Measurements from ENCODE around the gene NIM1K. TPM values are rescaled to one million over a fixed set of nuclear protein-coding genes. Genes with fewer than 3 reads are reported as not detected.
"Not testable (repeated sequence)": the region's sequence is repeated elsewhere in the genome, so short reads cannot be mapped to it uniquely, and the experiment has no call there.

The NIM1K gene
- total RNA-seq, 1 donor from 2014 or later = not detected

- no peaks in the 10 kb centered on the region for H3K9me3 ChIP-seq
- DNase-seq (ENCODE audit: extremely low spot score in 2 of 2) = no peak
- no peak for TF ChIP-seq POLR2AphosphoS5 (IDR thresholded peaks at IDR 0.05; ENCODE audit: insufficient read depth in 1 of 2, low read depth in 1 of 2)
- no peak for TF ChIP-seq POLR2A (IDR thresholded peaks at IDR 0.05)
- TF ChIP-seq CTCF (IDR thresholded peaks at IDR 0.05) = no peak
- H3K36me3 ChIP-seq = no peaks in the 10 kb centered on the region
- H3K4me3 ChIP-seq = no peak overlapping the region
- intact Hi-C loops (cut with DNase I) = no loop called here
- no peak overlapping the region for H3K27ac ChIP-seq
- H3K27me3 ChIP-seq = no peaks in the 10 kb centered on the region
- no peaks in the 10 kb centered on the region for H3K4me1 ChIP-seq
These were observed 63.7 kb downstream of the NIM1K start for GRCh38 chr5:43255704-43256103.

GRCh38 chr5:43256261-43256966, 64.4 kb downstream of the NIM1K start:
- Histone ChIP-seq H3K9me3 (no peaks in the 10 kb centered on the region), H3K27me3 (no peaks in the 10 kb centered on the region), H3K4me1 (no peaks in the 10 kb centered on the region), H3K36me3 (no peaks in the 10 kb centered on the region), H3K4me3 (no peak overlapping the region), H3K27ac (no peak overlapping the region)
- TF ChIP-seq CTCF (IDR thresholded peaks at IDR 0.05) (no peak), POLR2A (IDR thresholded peaks at IDR 0.05) (no peak), POLR2AphosphoS5 (IDR thresholded peaks at IDR 0.05; ENCODE audit: insufficient read depth in 1 of 2, low read depth in 1 of 2) (no peak)
- intact Hi-C loops (cut with DNase I) = no loop called here
- no peak for DNase-seq (ENCODE audit: extremely low spot score in 2 of 2)

DNA sequence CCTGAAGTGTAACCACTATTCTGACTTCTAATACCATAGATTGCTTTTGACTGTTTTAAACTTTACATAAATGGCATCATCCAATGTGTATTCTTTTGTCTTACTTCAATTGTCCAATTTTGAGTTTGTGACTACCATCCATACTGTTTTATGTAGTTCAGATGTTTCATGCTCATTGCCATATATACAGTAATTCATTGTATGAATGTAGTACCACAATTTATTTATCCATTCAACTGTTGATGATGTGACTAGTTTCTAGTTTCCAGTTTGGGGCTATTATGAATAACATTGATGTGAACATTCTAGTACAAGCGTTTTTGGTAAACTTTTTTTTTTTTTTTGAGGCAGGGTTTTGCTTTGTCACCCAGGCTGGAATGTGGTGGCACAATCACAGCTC, 66.1 kb downstream of the NIM1K start:
- Histone ChIP-seq H3K9me3 (no peaks in the 10 kb centered on the region), H3K4me3 (no peak overlapping the region), H3K36me3 (no peaks in the 10 kb centered on the region), H3K27ac (no peak overlapping the region), H3K27me3 (no peaks in the 10 kb centered on the region), H3K4me1 (no peaks in the 10 kb centered on the region)
- intact Hi-C loops (cut with DNase I) = no loop called here
- TF ChIP-seq POLR2A (IDR thresholded peaks at IDR 0.05) = no peak
- TF ChIP-seq CTCF (IDR thresholded peaks at IDR 0.05) = no peak
- no peak for TF ChIP-seq POLR2AphosphoS5 (IDR thresholded peaks at IDR 0.05; ENCODE audit: insufficient read depth in 1 of 2, low read depth in 1 of 2)
- no peak for DNase-seq (ENCODE audit: extremely low spot score in 2 of 2)

GRCh38 chr5:43262269-43262668, 70.2 kb downstream of the NIM1K start:
- H3K27me3 ChIP-seq; H3K4me3 ChIP-seq; DNase-seq (ENCODE audit: extremely low spot score in 2 of 2); H3K4me1 ChIP-seq; H3K27ac ChIP-seq; H3K9me3 ChIP-seq; H3K36me3 ChIP-seq; intact Hi-C loops (cut with DNase I): not testable (repeated sequence)

GRCh38 chr5:43268188-43268820, 76.3 kb downstream of the NIM1K start:
- H3K4me3 ChIP-seq = no peak overlapping the region
- no peaks in the 10 kb centered on the region for H3K27me3 ChIP-seq
- TF ChIP-seq POLR2A (IDR thresholded peaks at IDR 0.05) = no peak
- TF ChIP-seq CTCF (IDR thresholded peaks at IDR 0.05) = no peak
- no peak for TF ChIP-seq POLR2AphosphoS5 (IDR thresholded peaks at IDR 0.05; ENCODE audit: insufficient read depth in 1 of 2, low read depth in 1 of 2)
- intact Hi-C loops (cut with DNase I) = no loop called here
- no peak for DNase-seq (ENCODE audit: extremely low spot score in 2 of 2)
- H3K36me3 ChIP-seq = no peaks in the 10 kb centered on the region
- no peaks in the 10 kb centered on the region for H3K9me3 ChIP-seq
- peaks cover 2% of the 10 kb centered on the region for H3K4me1 ChIP-seq
- no peak overlapping the region for H3K27ac ChIP-seq

Data from vagina (tissue), 2 donors.